Fibroblast of pulmonary artery (primary cell): ENCODE measurements around the gene PEX14.

Experiments
- DNase-seq: peaks from one replicate; pipeline ENCODE4 v3.0.0-alpha.2; 2010; ENCODE audit warnings: low read depth
- H3K4me3 ChIP-seq: replicated peaks from 2 replicates; pipeline ENCODE4 v1.5.1; 2011; ENCODE audit warnings: low read depth, mild to moderate bottlenecking, control low read depth, low read length, moderate library complexity
- CTCF ChIP-seq: IDR thresholded peaks from 2 replicates; pipeline ENCODE4 v1.5.1; 2011; ENCODE audit warnings: mild to moderate bottlenecking, control low read depth, low read length, inconsistent platforms; ENCODE audit errors: missing control alignments

PEX14 gene

GRCh38 chr1:10519016-10519417 is 44.3 kb downstream of the PEX14 start:
- no peak for TF ChIP-seq CTCF
- no peak for DNase-seq
- H3K4me3 ChIP-seq = no peak overlapping the region

- TF ChIP-seq CTCF = no peak
- DNase-seq = no peak
- H3K4me3 ChIP-seq = no peak overlapping the region
Measured at GRCh38 chr1:10520497-10520896, 45.7 kb downstream of the PEX14 start.

- no peak for TF ChIP-seq CTCF
- DNase-seq = no peak
- H3K4me3 ChIP-seq = no peak overlapping the region
Measured at GRCh38 chr1:10520952-10521351, 46.2 kb downstream of the PEX14 start.

- no peak for TF ChIP-seq CTCF
- no peak for DNase-seq
- H3K4me3 ChIP-seq = no peak overlapping the region
Measured at GRCh38 chr1:10521537-10522157, 46.9 kb downstream of the PEX14 start.

- DNase-seq = no peak
- TF ChIP-seq CTCF = no peak
- H3K4me3 ChIP-seq = no peak overlapping the region
Measured at GRCh38 chr1:10522322-10522860, 47.6 kb downstream of the PEX14 start.

- TF ChIP-seq CTCF = no peak
- DNase-seq = no peak
- H3K4me3 ChIP-seq = no peak overlapping the region
Measured at GRCh38 chr1:10525208-10525607, 50.5 kb downstream of the PEX14 start.
